Caco-2 (cell line): ENCODE results near the gene MAP2K4. TPM values are rescaled to one million over a fixed set of nuclear protein-coding genes. Genes with fewer than 3 reads are reported as not detected.

Experiments
- BruUV-seq: library from RNA; stranded (reverse); fragments of 400-500 nt; replicated peaks from 2 replicates; lab custom pipeline; 2021; lab: Mats Ljungman, UMichigan
- CTCF ChIA-PET: fragments of 300-600 bp; sonication (Branson Sonifier 250); formaldehyde crosslinking; loops from one replicate; lab custom pipeline; 2022; ENCODE audit warnings: antibody characterized with exemption; lab: Charles Lee
- POLR2A ChIA-PET: fragments of 300-600 bp; sonication (Branson Sonifier 250); formaldehyde crosslinking; loops from one replicate; lab custom pipeline; 2022; ENCODE audit warnings: antibody characterized with exemption; lab: Charles Lee
- DNase-seq, 2 experiments: peaks; one replicate each; pipeline versions ENCODE4 v3.0.0 to v3.0.0-alpha.2; 2020 to 2022
- H3K27me3 ChIP-seq: replicated peaks from 2 replicates; pipeline ENCODE4 v1.6.0; 2011; ENCODE audit warnings: low read length; ENCODE audit not compliant: control insufficient read depth, insufficient read depth
- H3K36me3 ChIP-seq: 2 replicates; pipeline ENCODE4 v1.5.1; 2011; ENCODE audit warnings: low read length; ENCODE audit not compliant: control insufficient read depth, insufficient read depth
- H3K4me1 ChIP-seq: fragments of 250-450 bp; sonication (Bioruptor Pico); 2 replicates; pipeline ENCODE4 v1.5.1; 2020; ENCODE audit warnings: mild to moderate bottlenecking
- H3K4me3 ChIP-seq: 2 replicates; pipeline ENCODE4 v1.5.1; 2011; ENCODE audit warnings: low read depth, mild to moderate bottlenecking, control low read depth, low read length
- H3K9me3 ChIP-seq: fragments of 250-450 bp; sonication (Bioruptor Pico); 2 replicates; pipeline ENCODE4 v1.5.1; 2020; ENCODE audit warnings: mild to moderate bottlenecking, moderate library complexity
- H3K27ac Mint-ChIP-seq: one replicate; pipeline ENCODE4 v1.8.0; 2022; ENCODE audit warnings: mixed read lengths; ENCODE audit not compliant: unreplicated experiment
- H3K27me3 Mint-ChIP-seq: one replicate; pipeline ENCODE4 v1.8.0; 2022; ENCODE audit warnings: mixed read lengths; ENCODE audit not compliant: insufficient read depth, unreplicated experiment
- H3K36me3 Mint-ChIP-seq: one replicate; pipeline ENCODE4 v1.8.0; 2022; ENCODE audit warnings: mild to moderate bottlenecking, mixed read lengths; ENCODE audit not compliant: insufficient read depth, unreplicated experiment
- H3K4me1 Mint-ChIP-seq: one replicate; pipeline ENCODE4 v1.8.0; 2022; ENCODE audit warnings: low read depth, mixed read lengths; ENCODE audit not compliant: unreplicated experiment
- H3K4me3 Mint-ChIP-seq: one replicate; pipeline ENCODE4 v1.8.0; 2022; ENCODE audit warnings: mild to moderate bottlenecking, moderate library complexity, mixed read lengths; ENCODE audit not compliant: unreplicated experiment
- H3K9me3 Mint-ChIP-seq: one replicate; pipeline ENCODE4 v1.8.0; 2022; ENCODE audit warnings: mixed read lengths; ENCODE audit not compliant: unreplicated experiment
- CTCF ChIP-seq, 2 experiments: fragments of 200-600 bp in 1 of 2; IDR thresholded peaks; 1 replicate in 1 of 2; 2 replicates in 1 of 2; pipeline versions ENCODE4 v1.5.1 to v1.8.0; 2011 to 2022; ENCODE audit warnings: antibody characterized with exemption in 1 of 2, control low read depth in 1 of 2, inconsistent platforms in 1 of 2, low read depth in 1 of 2, low read length in 1 of 2, mild to moderate bottlenecking in 1 of 2, moderate library complexity in 1 of 2; ENCODE audit not compliant: insufficient read depth in 1 of 2, severe bottlenecking in 1 of 2, unreplicated experiment in 1 of 2
- intact Hi-C: fragments of 100-400 bp; cut with micrococcal nuclease; formaldehyde crosslinking; loops from one replicate; pipeline ENCODE4 v1.10.0; 2022; ENCODE audit not compliant: unreplicated experiment
- total RNA-seq: library from RNA; stranded (reverse); gene quantifications from 2 replicates; pipeline ENCODE4 v1.2.3, GENCODE V29; 2022

MAP2K4 gene
- total RNA-seq, 1 experiment from 2014 or later: 20.9 TPM

- Mint-ChIP-seq H3K9me3 (no peaks in the 10 kb centered on the region), H3K36me3 (no peaks in the 10 kb centered on the region), H3K27me3 (no peaks in the 10 kb centered on the region), H3K4me1 (peaks cover 6% of the 10 kb centered on the region), H3K27ac (no peak overlapping the region), H3K4me3 (no peak overlapping the region)
- no peaks in the 10 kb centered on the region for H3K9me3 ChIP-seq
- DNase-seq: no peak
- no TSS peak for BruUV-seq
- ChIA-PET POLR2A (no interaction called here), CTCF (no interaction called here)
- no peaks in the 10 kb centered on the region for H3K27me3 ChIP-seq
- no peaks in the 10 kb centered on the region for H3K4me1 ChIP-seq
- H3K36me3 ChIP-seq: no peaks in the 10 kb centered on the region
- no peak overlapping the region for H3K4me3 ChIP-seq
- intact Hi-C loops: no loop called here
- no peak for TF ChIP-seq CTCF (IDR thresholded peaks at IDR 0.05; ENCODE audit: insufficient read depth in 1 of 2, low read depth in 1 of 2, low read length in 1 of 2, severe bottlenecking in 1 of 2, unreplicated experiment in 1 of 2)
These were observed 21.0 kb upstream of the MAP2K4 start for GRCh38 chr17:11999696-12000095.

- POLR2A ChIA-PET: no interaction called here
- Mint-ChIP-seq H3K4me1 (no peaks in the 10 kb centered on the region), H3K4me3 (no peak overlapping the region), H3K27ac (no peak overlapping the region), H3K36me3 (no peaks in the 10 kb centered on the region), H3K9me3 (no peaks in the 10 kb centered on the region), H3K27me3 (no peaks in the 10 kb centered on the region)
- Histone ChIP-seq H3K4me1 (no peaks in the 10 kb centered on the region), H3K4me3 (no peak overlapping the region), H3K9me3 (no peaks in the 10 kb centered on the region), H3K36me3 (no peaks in the 10 kb centered on the region), H3K27me3 (no peaks in the 10 kb centered on the region)
- DNase-seq: no peak
- BruUV-seq: no TSS peak
- TF ChIP-seq CTCF (IDR thresholded peaks at IDR 0.05; ENCODE audit: insufficient read depth in 1 of 2, low read depth in 1 of 2, low read length in 1 of 2, severe bottlenecking in 1 of 2, unreplicated experiment in 1 of 2): no peak
- intact Hi-C loops: no loop called here
- CTCF ChIA-PET: no interaction called here
These were observed 13.2 kb upstream of the MAP2K4 start for GRCh38 chr17:12007466-12007865.

GRCh38 chr17:12021623-12022140 lies 1.0 kb downstream of the MAP2K4 start:
- Mint-ChIP-seq H3K4me1 (no peaks in the 10 kb centered on the region), H3K27ac (no peak overlapping the region), H3K36me3 (no peaks in the 10 kb centered on the region), H3K27me3 (no peaks in the 10 kb centered on the region), H3K4me3 (peak overlapping the region; percentile 66), H3K9me3 (no peaks in the 10 kb centered on the region)
- Histone ChIP-seq H3K36me3 (no peaks in the 10 kb centered on the region), H3K4me1 (0 out of 2 replicates have a peak, but pooled peaks cover 5% of the 10 kb centered on the region), H3K9me3 (no peaks in the 10 kb centered on the region), H3K27me3 (no peaks in the 10 kb centered on the region), H3K4me3 (peak overlapping the region; percentile 52)
- no peak for TF ChIP-seq CTCF (IDR thresholded peaks at IDR 0.05; ENCODE audit: insufficient read depth in 1 of 2, low read depth in 1 of 2, low read length in 1 of 2, severe bottlenecking in 1 of 2, unreplicated experiment in 1 of 2)
- intact Hi-C loops: no loop called here
- ChIA-PET POLR2A (interaction anchor here (2.0 kb wide), 1 partner anchor 24 kb away, joined by 35 read pairs; the partner anchor contains the start of gene ZNF18), CTCF (no interaction called here)
- DNase-seq: no peak
- no TSS peak for BruUV-seq
